B cell (primary cell): ENCODE results near the gene POLRMT. TPM values are rescaled to one million over a fixed set of nuclear protein-coding genes. Genes with fewer than 3 reads are reported as not detected.

Experiments used
- ATAC-seq: fragments of 200-7000 bp; cut with Tn5 transposase; one replicate; pipeline ENCODE4 v1.10.0; 2021; ENCODE audit warnings: low read depth, mild to moderate bottlenecking, moderate number of reproducible peaks, moderate library complexity
- CTCF ChIA-PET: fragments of 350-600 bp; sonication (Branson Sonifier 250); formaldehyde crosslinking; loops from one replicate; lab custom pipeline; 2021; ENCODE audit warnings: antibody characterized with exemption, inconsistent platforms; lab: Charles Lee
- POLR2A ChIA-PET: fragments of 350-600 bp; sonication (Branson Sonifier 250); formaldehyde crosslinking; loops from one replicate; lab custom pipeline; 2021; ENCODE audit warnings: antibody characterized with exemption; lab: Charles Lee
- DNase-seq: peaks from one replicate; pipeline ENCODE4 v3.0.0; 2013
- H2AFZ ChIP-seq: 2 replicates; pipeline ENCODE4 v1.6.1; 2012; ENCODE audit warnings: mild to moderate bottlenecking, low read depth, low read length; ENCODE audit not compliant: insufficient read depth, poor library complexity, severe bottlenecking
- H3K27ac ChIP-seq, 2 donors: 1 replicate in 1 of 2; 2 replicates in 1 of 2; pipeline ENCODE4 v1.5.1; 2012 to 2013; ENCODE audit warnings: low read length in 2 of 2, mild to moderate bottlenecking in 2 of 2, moderate library complexity in 1 of 2
- H3K27me3 ChIP-seq, 4 experiments: fragments of 200-600 bp in 1 of 4; sonication (generic) in 1 of 4; replicated peaks in 1 of 4; 1 replicate in 2 of 4; 2 replicates in 2 of 4; pipeline versions ENCODE4 v1.6.1 to v1.7.0; 2013 to 2016; ENCODE audit warnings: low read length in 3 of 4, mild to moderate bottlenecking in 2 of 4, mixed read lengths in 1 of 4, moderate library complexity in 1 of 4; ENCODE audit not compliant: insufficient read depth in 4 of 4, control insufficient read depth in 3 of 4; ENCODE audit errors: control extremely low read depth in 1 of 4
- H3K36me3 ChIP-seq, 2 experiments: replicated peaks in 1 of 2; 1 replicate in 1 of 2; 2 replicates in 1 of 2; pipeline versions ENCODE4 v1.6.1 to v1.7.1; 2013; ENCODE audit warnings: low read length in 1 of 2; ENCODE audit not compliant: insufficient read depth in 2 of 2, control insufficient read depth in 1 of 2; ENCODE audit errors: control extremely low read depth in 1 of 2, extremely low read depth in 1 of 2
- H3K4me1 ChIP-seq, 2 donors: fragments of 200-600 bp in 1 of 2; sonication (generic) in 1 of 2; 1 replicate in 1 of 2; 2 replicates in 1 of 2; pipeline versions ENCODE4 v1.5.1 to v1.6.1; 2013 to 2017; ENCODE audit warnings: low read length in 2 of 2; ENCODE audit not compliant: control insufficient read depth in 2 of 2, insufficient read depth in 2 of 2
- H3K4me2 ChIP-seq: replicated peaks from 2 replicates; pipeline ENCODE3; 2012; ENCODE audit warnings: mild to moderate bottlenecking, low read depth, low read length; ENCODE audit not compliant: poor library complexity, severe bottlenecking
- H3K4me3 ChIP-seq, 5 experiments: fragments of 200-600 bp in 1 of 5; sonication (generic) in 1 of 5; 1 replicate in 3 of 5; 2 replicates in 2 of 5; pipeline versions ENCODE4 v1.5.1 to v1.7.0; 2011 to 2016; ENCODE audit warnings: low read length in 4 of 5, mild to moderate bottlenecking in 4 of 5, low read depth in 2 of 5, control low read depth in 1 of 5, moderate library complexity in 1 of 5; ENCODE audit not compliant: insufficient read depth in 1 of 5; ENCODE audit errors: control extremely low read depth in 1 of 5, extremely low read depth in 1 of 5
- H3K79me2 ChIP-seq: fragments of 200-600 bp; sonication (generic); one replicate; pipeline ENCODE4 v1.6.0; 2016; ENCODE audit warnings: low read length; ENCODE audit not compliant: control insufficient read depth, insufficient read depth
- H3K9ac ChIP-seq: fragments of 200-600 bp; sonication (generic); 2 replicates; pipeline ENCODE4 v1.6.1; 2017; ENCODE audit warnings: mild to moderate bottlenecking, low read length, moderate library complexity
- H3K9me3 ChIP-seq, 3 donors: one replicate each; pipeline versions ENCODE4 v1.6.1 to v1.7.1; 2013; ENCODE audit warnings: low read length in 2 of 3; ENCODE audit not compliant: control insufficient read depth in 2 of 3, insufficient read depth in 1 of 3; ENCODE audit errors: control extremely low read depth in 1 of 3
- H4K20me1 ChIP-seq: 2 replicates; pipeline ENCODE4 v1.6.0; 2012; ENCODE audit warnings: mild to moderate bottlenecking, low read length; ENCODE audit not compliant: insufficient read depth, control insufficient read depth, poor library complexity, severe bottlenecking
- H3K27ac Mint-ChIP-seq: one replicate; pipeline ENCODE4 v1.8.0; 2021; ENCODE audit warnings: mixed read lengths
- H3K27me3 Mint-ChIP-seq: one replicate; pipeline ENCODE4 v1.8.0; 2021; ENCODE audit warnings: mixed read lengths
- H3K4me1 Mint-ChIP-seq: one replicate; pipeline ENCODE4 v1.8.0; 2021; ENCODE audit warnings: mixed read lengths
- H3K4me3 Mint-ChIP-seq: one replicate; pipeline ENCODE4 v1.8.0; 2021; ENCODE audit warnings: mixed read lengths
- H3K9me3 Mint-ChIP-seq: one replicate; pipeline ENCODE4 v1.8.0; 2022; ENCODE audit warnings: mixed read lengths; ENCODE audit not compliant: insufficient read depth
- CTCF ChIP-seq: fragments of 200-600 bp; IDR thresholded peaks from one replicate; pipeline ENCODE4 v1.8.0; 2022; ENCODE audit warnings: antibody characterized with exemption, mild to moderate bottlenecking
- EZH2 ChIP-seq: IDR thresholded peaks from 2 replicates; pipeline ENCODE4 v1.6.1; 2012; ENCODE audit warnings: borderline replicate concordance, low read depth, mild to moderate bottlenecking, moderate library complexity, low read length; ENCODE audit not compliant: insufficient read depth, poor library complexity, severe bottlenecking
- WGBS: methylation state at CpG from one replicate; pipeline ENCODE4 v1.1.5; 2013; ENCODE audit warnings: missing lambda C conversion rate; ENCODE audit not compliant: insufficient coverage; 5-methylcytosine and 5-hydroxymethylcytosine counted together
- intact Hi-C: fragments of 100-400 bp; cut with micrococcal nuclease; formaldehyde crosslinking; loops from one replicate; pipeline ENCODE4 v1.10.0; 2022
- polyA plus RNA-seq: library from polyadenylated mRNA; depleted of rRNA; stranded (reverse); fragments of >200 nt; gene quantifications from 2 replicates; pipeline ENCODE4 v1.2.3, GENCODE V29; 2012
- total RNA-seq, 2 donors: library from RNA; stranded (reverse); fragments of 120-200 nt in 1 of 2; gene quantifications; 1 replicate in 1 of 2; 2 replicates in 1 of 2; pipeline versions ENCODE4 v1.2.3 to v1.2.4, GENCODE V29; 2013 to 2022

Gene POLRMT
- total and polyA plus RNA-seq, 2 donors (not counting 1 experiment from before 2014, with no cell fraction given), result 77.8 to 98.0 TPM

GRCh38 chr19:602391-603301, 30.7 kb downstream of the POLRMT start:
- H3K36me3 ChIP-seq, result no peaks in the 10 kb centered on the region
- H3K27ac ChIP-seq, result no peak overlapping the region
- no peak overlapping the region for H3K4me3 ChIP-seq
- CTCF ChIA-PET, result no interaction called here
- no peak overlapping the region for H2AFZ ChIP-seq
- TF ChIP-seq EZH2, result no peak
- H3K9me3 ChIP-seq, result peaks cover 0 to 28% (median 0%) of the 10 kb centered on the region in 3 donors
- DNase-seq, result no peak
- H4K20me1 ChIP-seq, result no peaks in the 10 kb centered on the region
- no peaks in the 10 kb centered on the region for H3K79me2 ChIP-seq
- ATAC-seq, result no peak
- Mint-ChIP-seq H3K4me3 (no peak overlapping the region), H3K4me1 (no peaks in the 10 kb centered on the region), H3K27ac (no peak overlapping the region), H3K27me3 (no peaks in the 10 kb centered on the region), H3K9me3 (no peaks in the 10 kb centered on the region)
- no peaks in the 10 kb centered on the region for H3K4me1 ChIP-seq
- intact Hi-C loops, result no loop called here
- H3K4me2 ChIP-seq, result no peak overlapping the region
- 62% methylated on average over 30 of the region's 35 CpGs for WGBS
- H3K9ac ChIP-seq, result no peak overlapping the region
- POLR2A ChIA-PET, result no interaction called here
- H3K27me3 ChIP-seq, result no peaks in the 10 kb centered on the region

GRCh38 chr19:601790-602189, 31.5 kb downstream of the POLRMT start:
- Histone ChIP-seq H3K36me3 (no peaks in the 10 kb centered on the region), H4K20me1 (no peaks in the 10 kb centered on the region), H3K9me3 (peaks cover 0 to 36% (median 0%) of the 10 kb centered on the region in 3 donors), H3K27ac (no peak overlapping the region), H3K27me3 (no peaks in the 10 kb centered on the region), H3K9ac (no peak overlapping the region), H3K4me2 (no peak overlapping the region), H3K79me2 (no peaks in the 10 kb centered on the region), H2AFZ (no peak overlapping the region), H3K4me3 (no peak overlapping the region), H3K4me1 (no peaks in the 10 kb centered on the region)
- ChIA-PET CTCF (no interaction called here), POLR2A (no interaction called here)
- TF ChIP-seq EZH2, result no peak
- no peak for TF ChIP-seq CTCF
- no peak for ATAC-seq
- 83% methylated on average over 16 of the region's 25 CpGs for WGBS
- Mint-ChIP-seq H3K9me3 (no peaks in the 10 kb centered on the region), H3K27me3 (no peaks in the 10 kb centered on the region), H3K27ac (no peak overlapping the region), H3K4me1 (no peaks in the 10 kb centered on the region), H3K4me3 (no peak overlapping the region)
- intact Hi-C loops, result no loop called here
- DNase-seq, result no peak
